HepG2 (cell line): Measurements from ENCODE around the gene CFAP54. TPM values are rescaled to one million over a fixed set of nuclear protein-coding genes. Genes with fewer than 3 reads are reported as not detected.
A peak's percentile ranks its signal among the peaks of the same experiment; 100 is the strongest.

ENCODE experiments used
- ATAC-seq: fragments of 200-7000 bp; cut with Tn5 transposase; 3 replicates; pipeline ENCODE4 v1.9.1; 2020; ENCODE audit warnings: mild to moderate bottlenecking, moderate library complexity
- BruUV-seq: library from RNA; stranded (reverse); fragments of 400-500 nt; replicated peaks from 2 replicates; lab custom pipeline; 2021; lab: Mats Ljungman, UMichigan
- CTCF ChIA-PET: fragments of 300-600 bp; formaldehyde crosslinking; extraction: SDS; loops from one replicate; lab custom pipeline; 2021; ENCODE audit warnings: low total read pairs, inconsistent platforms, low intra/inter-chr PET ratio; lab: Yijun Ruan, JAX
- POLR2A ChIA-PET: fragments of 350-600 bp; sonication (Branson Sonifier 250); formaldehyde crosslinking; loops from one replicate; lab custom pipeline; 2020; ENCODE audit warnings: antibody characterized with exemption, inconsistent platforms; lab: Yijun Ruan, JAX
- DNase-seq: peaks from one replicate; pipeline ENCODE4 v3.0.0-alpha.2; 2015; ENCODE audit warnings: low spot score
- FAIRE-seq: peaks from 3 replicates; lab custom pipeline; 2011; peaks lifted over from hg19 to GRCh38; lab: Jason Lieb, UNC
- H2AFZ ChIP-seq: one replicate; pipeline ENCODE4 v1.6.1; 2011; ENCODE audit warnings: low read length, inconsistent platforms
- H3K27ac ChIP-seq: fragments of 300-600 bp; 3 replicates; pipeline ENCODE4 v1.8.0; 2011; ENCODE audit warnings: mixed run types, mild to moderate bottlenecking, mixed read lengths, low read length, inconsistent platforms; ENCODE audit not compliant: insufficient read depth; ENCODE audit errors: extremely low read length
- H3K27me3 ChIP-seq, 2 experiments: fragments of 200-600 bp in 1 of 2; 2 replicates in 1 of 2; 3 replicates in 1 of 2; pipeline versions ENCODE4 v1.6.0 to v1.8.0; 2011; ENCODE audit warnings: low read length in 2 of 2, mild to moderate bottlenecking in 2 of 2, moderate library complexity in 2 of 2, inconsistent platforms in 1 of 2; ENCODE audit not compliant: insufficient read depth in 2 of 2, control insufficient read depth in 1 of 2
- H3K36me3 ChIP-seq, 2 experiments: fragments of 200-600 bp in 1 of 2; replicated peaks in 1 of 2; 2 replicates in 1 of 2; 3 replicates in 1 of 2; pipeline versions ENCODE4 v1.5.1 to v1.8.0; 2011; ENCODE audit warnings: low read length in 2 of 2, inconsistent platforms in 1 of 2; ENCODE audit not compliant: insufficient read depth in 2 of 2, control insufficient read depth in 1 of 2
- H3K4me1 ChIP-seq: 2 replicates; pipeline ENCODE4 v1.5.1; 2012; ENCODE audit warnings: low read length, inconsistent platforms; ENCODE audit not compliant: insufficient read depth
- H3K4me2 ChIP-seq: 2 replicates; pipeline ENCODE4 v1.6.0; 2011; ENCODE audit warnings: low read depth, low read length, inconsistent platforms
- H3K4me3 ChIP-seq, 3 experiments: fragments of 200-600 bp in 1 of 3; sonication (generic), shearing (Covaris generic) in 1 of 3; replicated peaks in 1 of 3; 2 replicates each; pipeline ENCODE4 v1.5.1; 2011 to 2016; ENCODE audit warnings: low read length in 3 of 3, inconsistent platforms in 2 of 3, low read depth in 2 of 3, mild to moderate bottlenecking in 2 of 3, control low read depth in 1 of 3, mixed read lengths in 1 of 3; ENCODE audit not compliant: insufficient read depth in 1 of 3
- H3K79me2 ChIP-seq: one replicate; pipeline ENCODE4 v1.6.1; 2011; ENCODE audit warnings: low read length, inconsistent platforms; ENCODE audit not compliant: insufficient read depth
- H3K9ac ChIP-seq: 2 replicates; pipeline ENCODE4 v1.6.0; 2011; ENCODE audit warnings: mild to moderate bottlenecking, low read depth, low read length, inconsistent platforms; ENCODE audit not compliant: insufficient read depth
- H3K9me3 ChIP-seq: 2 replicates; pipeline ENCODE4 v1.5.1; 2012; ENCODE audit warnings: mild to moderate bottlenecking, low read length
- H4K20me1 ChIP-seq: 2 replicates; pipeline ENCODE4 v1.6.0; 2011; ENCODE audit warnings: inconsistent platforms, mild to moderate bottlenecking, low read length, moderate library complexity; ENCODE audit not compliant: insufficient read depth
- CEBPB ChIP-seq: IDR thresholded peaks from 2 replicates; pipeline ENCODE4 v1.6.1; 2011; ENCODE audit warnings: low read depth, low read length, improper control_type of control experiment, borderline replicate concordance
- ZNF646 ChIP-seq: sonication (generic); formaldehyde crosslinking; IDR thresholded peaks from 2 replicates; pipeline ENCODE4 v1.9.0; 2021; ENCODE audit warnings: mild to moderate bottlenecking, missing genetic modification reagents
- WGBS: methylation state at CpG from one replicate; pipeline ENCODE4 v1.1.6; 2017; ENCODE audit warnings: low lambda C conversion rate; 5-methylcytosine and 5-hydroxymethylcytosine counted together
- in situ Hi-C: cut with HindIII; loops from 2 replicates; pipeline ENCODE4 v1.10.0; 2017; ENCODE audit warnings: low pct_unique_long_range_greater_than_20kb; ENCODE audit not compliant: extremely low pct_ligation_motif_present
- intact Hi-C: fragments of 100-400 bp; cut with micrococcal nuclease; formaldehyde crosslinking; loops from one replicate; pipeline ENCODE4 v1.10.0; 2022; ENCODE audit not compliant: unreplicated experiment
- polyA plus RNA-seq, 8 experiments: library from polyadenylated mRNA; depleted of rRNA in 3 of 8; stranded (reverse) in 7 of 8; unstranded in 1 of 8; fragments of >200 nt; fragmentation: Illumina TruSeq in 4 of 8; extraction: Trizol in 4 of 8; gene quantifications; 2 replicates each; pipeline versions ENCODE4 v1.2.1 to v1.2.3, GENCODE V29; 2011 to 2016; ENCODE audit warnings: low read depth in 4 of 8, missing spikeins in 1 of 8, mixed read lengths in 1 of 8; ENCODE audit not compliant: insufficient read depth in 1 of 8
- total RNA-seq, 5 experiments: library from RNA; depleted of rRNA; stranded (reverse); fragments of >200 nt; fragmentation: Illumina TruSeq; extraction: Trizol; gene quantifications; 2 replicates each; pipeline ENCODE4 v1.2.3, GENCODE V29; 2016; ENCODE audit warnings: low read depth in 1 of 5

The CFAP54 gene
- total and polyA plus RNA-seq, 2 of the 13 experiments (the other 11 are each of a cell fraction or from before 2014, with no cell fraction given): not detected

- ATAC-seq: no peak
- Histone ChIP-seq H2AFZ (no peak overlapping the region), H3K79me2 (no peaks in the 10 kb centered on the region), H3K27me3 (no peaks in the 10 kb centered on the region), H3K27ac (no peak overlapping the region), H3K36me3 (no peaks in the 10 kb centered on the region), H3K4me3 (no peak overlapping the region), H3K9ac (no peak overlapping the region), H3K4me1 (no peaks in the 10 kb centered on the region), H3K9me3 (no peaks in the 10 kb centered on the region), H3K4me2 (no peak overlapping the region), H4K20me1 (no peaks in the 10 kb centered on the region)
- FAIRE-seq: no peak
- in situ Hi-C loops (no loop called here), intact Hi-C loops (no loop called here)
- no TSS peak for BruUV-seq
- no peak for DNase-seq
- WGBS: 2% methylated on average over 3 of the region's 3 CpGs
- ChIA-PET POLR2A (no interaction called here), CTCF (no interaction called here)
- TF ChIP-seq ZNF646 (CRISPR knock-in tag): no peak
- TF ChIP-seq CEBPB: peak; percentile 68
Measured at GRCh38 chr12:96714199-96714598, 224.8 kb downstream of the CFAP54 start.
